SK-N-SH (cell line): ENCODE data around the gene TVP23C.

ENCODE experiments used
- CTCF ChIP-seq: fragments of 200-600 bp; sonication (generic); IDR thresholded peaks from 2 replicates; pipeline ENCODE4 v1.6.1; 2017; ENCODE audit warnings: antibody characterized with exemption, mild to moderate bottlenecking, moderate library complexity
- EP300 ChIP-seq, 2 experiments: IDR thresholded peaks; 2 replicates each; pipeline versions ENCODE4 v1.4.0 to v1.6.1; 2012; ENCODE audit warnings: borderline replicate concordance in 1 of 2, low read depth in 1 of 2, low read length in 1 of 2
- EZH2phosphoT487 ChIP-seq: fragments of 200-600 bp; sonication (generic); IDR thresholded peaks from 2 replicates; pipeline ENCODE4 v1.6.1; 2017; ENCODE audit warnings: low read depth, mixed run types, mild to moderate bottlenecking, antibody characterized with exemption, moderate library complexity, borderline replicate concordance
- FOXJ3 ChIP-seq: sonication (generic); formaldehyde crosslinking; IDR thresholded peaks from 2 replicates; pipeline ENCODE4 v1.5.1; 2020; ENCODE audit warnings: mild to moderate bottlenecking, missing genetic modification reagents
- MAX ChIP-seq: IDR thresholded peaks from 2 replicates; pipeline ENCODE4 v1.4.0; 2012; ENCODE audit warnings: low read depth
- MXI1 ChIP-seq: IDR thresholded peaks from 2 replicates; pipeline ENCODE4 v1.6.1; 2012; ENCODE audit warnings: mild to moderate bottlenecking, low read depth, low read length, improper control_type of control experiment
- NFIC ChIP-seq: IDR thresholded peaks from 2 replicates; pipeline ENCODE4 v1.4.0; 2012; ENCODE audit warnings: borderline replicate concordance
- POLR2AphosphoS5 ChIP-seq: IDR thresholded peaks from 2 replicates; pipeline ENCODE4 v1.6.1; 2012; ENCODE audit warnings: low read depth, low read length
- SIN3A ChIP-seq: IDR thresholded peaks from 2 replicates; pipeline ENCODE4 v1.6.1; 2012; ENCODE audit warnings: low read depth, mild to moderate bottlenecking, low read length, moderate library complexity, borderline replicate concordance
- SMC3 ChIP-seq: IDR thresholded peaks from 2 replicates; pipeline ENCODE4 v1.6.1; 2012; ENCODE audit warnings: low read depth, low read length, improper control_type of control experiment
- TCF12 ChIP-seq: IDR thresholded peaks from 2 replicates; pipeline ENCODE4 v1.4.0; 2012
- USF1 ChIP-seq: IDR thresholded peaks from 2 replicates; pipeline ENCODE4 v1.4.0; 2012; ENCODE audit warnings: low read depth, borderline replicate concordance
- USF2 ChIP-seq: fragments of 150-350 bp; IDR thresholded peaks from 2 replicates; pipeline ENCODE4 v1.6.1; 2017; ENCODE audit warnings: antibody characterized with exemption, low read length, low read depth, borderline replicate concordance
- ZBTB33 ChIP-seq: IDR thresholded peaks from 2 replicates; pipeline ENCODE4 v1.4.0; 2012; ENCODE audit warnings: low read depth, borderline replicate concordance

GRCh38 chr17:15456496-15456895, 106.8 kb downstream of the TVP23C start:
- no peak for TF ChIP-seq CTCF
- TF ChIP-seq SMC3, result no peak
- no peak for TF ChIP-seq MAX
- no peak for TF ChIP-seq EZH2phosphoT487
- TF ChIP-seq EP300 (IDR thresholded peaks at IDR 0.05; ENCODE audit: borderline replicate concordance in 1 of 2, low read depth in 1 of 2, low read length in 1 of 2), result no peak
- no peak for TF ChIP-seq POLR2AphosphoS5
- no peak for TF ChIP-seq MXI1
- TF ChIP-seq USF1, result no peak
- TF ChIP-seq TCF12, result no peak
- no peak for TF ChIP-seq SIN3A
- no peak for TF ChIP-seq USF2
- no peak for TF ChIP-seq FOXJ3 (CRISPR knock-in tag)
- no peak for TF ChIP-seq ZBTB33
- no peak for TF ChIP-seq NFIC
